ENCODE results near the gene ADRA2A. TPM values are rescaled to one million over a fixed set of nuclear protein-coding genes. Genes with fewer than 3 reads are reported as not detected.

Gene ADRA2A
- total and polyA plus RNA-seq, 10 of the 15 experiments (the other 5 are each of a cell fraction or from before 2014, with no cell fraction given), result 0.08 TPM; not detected in 9

GRCh38 chr10:111087968-111088505 lies 11.2 kb downstream of the ADRA2A start:
- in situ Hi-C loops (cut with MboI), result no loop called here
- Histone ChIP-seq H4K20me1 (ENCODE audit: control insufficient read depth, insufficient read depth) (no peaks in the 10 kb centered on the region), H3K4me1 (ENCODE audit: control insufficient read depth, insufficient read depth, low read length) (no peaks in the 10 kb centered on the region), H3K27me3 (replicated peaks in 1 of 2; ENCODE audit: control insufficient read depth in 2 of 2, insufficient read depth in 2 of 2, low read length in 1 of 2) (no peaks in the 10 kb centered on the region; a peak in 2 of 4 replicates), H3K4me3 (no peak overlapping the region), H3K27ac (ENCODE audit: control insufficient read depth, insufficient read depth) (no peak overlapping the region), H3K9ac (ENCODE audit: control insufficient read depth, insufficient read depth, low read length) (no peak overlapping the region), H3K9me3 (replicated peaks; ENCODE audit: control insufficient read depth, insufficient read depth, low read length) (no peaks in the 10 kb centered on the region), H2AFZ (ENCODE audit: control insufficient read depth, low read depth, low read length) (no peak overlapping the region), H3K79me2 (ENCODE audit: control insufficient read depth, insufficient read depth, low read length) (no peaks in the 10 kb centered on the region), H3K36me3 (ENCODE audit: control insufficient read depth in 2 of 2, insufficient read depth in 2 of 2, low read length in 1 of 2) (no peaks in the 10 kb centered on the region), H3K4me2 (ENCODE audit: control insufficient read depth, insufficient read depth) (no peak overlapping the region)
- ChIA-PET SMC1A (ENCODE audit: uncharacterized antibody, unreplicated experiment) (interaction anchor here (1.3 kb wide), 1 partner anchor 15 kb away, joined by 5 read pairs; no protein-coding TSS in a partner anchor), POLR2A (no interaction called here), RAD21 (ENCODE audit: unreplicated experiment) (interaction anchor here (0.6 kb wide), 1 partner anchor 171 kb away, joined by 4 read pairs; no protein-coding TSS in a partner anchor), CTCF (no interaction called here)
- intact Hi-C loops (cut with micrococcal nuclease; ENCODE audit: unreplicated experiment), result no loop called here
- TF ChIP-seq CHD2 (IDR thresholded peaks at IDR 0.05; ENCODE audit: borderline replicate concordance, low read depth, low read length), result no peak
- TF ChIP-seq SIX5 (IDR thresholded peaks at IDR 0.05; ENCODE audit: low read depth, low read length, severe bottlenecking), result no peak
- BruUV-seq (replicated peaks), result no TSS peak
- FAIRE-seq (no peak), ATAC-seq (no peak), DNase-seq (ENCODE audit: low read depth, low spot score) (no peak)
- 9% methylated on average over 4 of the region's 4 CpGs for WGBS (ENCODE audit: insufficient coverage, insufficient replicate concordance, low lambda C conversion rate, missing lambda C conversion rate)

- SMC1A ChIA-PET (ENCODE audit: uncharacterized antibody, unreplicated experiment), result interaction anchor here (1.0 to 1.3 kb wide), 2 partner anchors 11 to 16 kb away, joined by 3 to 5 read pairs; no protein-coding TSS in a partner anchor
- RAD21 ChIA-PET (ENCODE audit: unreplicated experiment), result no interaction called here
- 13% methylated on average over 3 of the region's 3 CpGs for WGBS (ENCODE audit: insufficient coverage, insufficient replicate concordance, low lambda C conversion rate, missing lambda C conversion rate)
- ATAC-seq, result no peak
- in situ Hi-C loops (cut with MboI), result no loop called here
- DNase-seq (ENCODE audit: low read depth, low spot score), result no peak
- no peaks in the 10 kb centered on the region for H3K4me1 ChIP-seq (ENCODE audit: control insufficient read depth, insufficient read depth, low read length)
- H3K4me3 ChIP-seq, result no peak overlapping the region
- H3K4me2 ChIP-seq (ENCODE audit: control insufficient read depth, insufficient read depth), result no peak overlapping the region
- BruUV-seq (replicated peaks), result no TSS peak
- no peak overlapping the region for H3K9ac ChIP-seq (ENCODE audit: control insufficient read depth, insufficient read depth, low read length)
- CTCF ChIA-PET, result no interaction called here
- H2AFZ ChIP-seq (ENCODE audit: control insufficient read depth, low read depth, low read length), result no peak overlapping the region
- intact Hi-C loops (cut with micrococcal nuclease; ENCODE audit: unreplicated experiment), result no loop called here
- H3K36me3 ChIP-seq (ENCODE audit: control insufficient read depth in 2 of 2, insufficient read depth in 2 of 2, low read length in 1 of 2), result no peaks in the 10 kb centered on the region
- no peaks in the 10 kb centered on the region; a peak in 2 of 4 replicates for H3K27me3 ChIP-seq (replicated peaks in 1 of 2; ENCODE audit: control insufficient read depth in 2 of 2, insufficient read depth in 2 of 2, low read length in 1 of 2)
- H4K20me1 ChIP-seq (ENCODE audit: control insufficient read depth, insufficient read depth), result no peaks in the 10 kb centered on the region
- no peak overlapping the region for H3K27ac ChIP-seq (ENCODE audit: control insufficient read depth, insufficient read depth)
- POLR2A ChIA-PET, result no interaction called here
- no peaks in the 10 kb centered on the region for H3K79me2 ChIP-seq (ENCODE audit: control insufficient read depth, insufficient read depth, low read length)
- no peak for FAIRE-seq
- no peaks in the 10 kb centered on the region for H3K9me3 ChIP-seq (replicated peaks; ENCODE audit: control insufficient read depth, insufficient read depth, low read length)
- no peak for TF ChIP-seq IRF5 (IDR thresholded peaks at IDR 0.05; ENCODE audit: borderline replicate concordance)
- TF ChIP-seq REST (IDR thresholded peaks at IDR 0.05; ENCODE audit: low read depth, low read length), result no peak
- no peak for TF ChIP-seq SRF (IDR thresholded peaks at IDR 0.05; ENCODE audit: low read depth in 2 of 2, low read length in 2 of 2)
- no peak for TF ChIP-seq BMI1 (IDR thresholded peaks at IDR 0.05; ENCODE audit: borderline replicate concordance)
- TF ChIP-seq SREBF2 (IDR thresholded peaks at IDR 0.05; ENCODE audit: low read length), result no peak
- no peak for TF ChIP-seq MEF2B (IDR thresholded peaks at IDR 0.05; ENCODE audit: partially characterized antibody, poor library complexity, severe bottlenecking)
- TF ChIP-seq RAD51 (IDR thresholded peaks at IDR 0.05), result no peak
- no peak for TF ChIP-seq NKRF (conservative IDR thresholded peaks at IDR 0.05)
These were observed 12.5 kb downstream of the ADRA2A start for GRCh38 chr10:111089293-111089692.

Measured in GM12878 (cell line).